Measurements from ENCODE around the gene SLC6A19. TPM values are rescaled to one million over a fixed set of nuclear protein-coding genes. Genes with fewer than 3 reads are reported as not detected.

The SLC6A19 gene
- total RNA-seq, 1 experiment from 2014 or later = not detected

- Histone ChIP-seq H3K4me1 (ENCODE audit: insufficient read depth, low read length) (peaks cover 5% of the 10 kb centered on the region), H2AFZ (ENCODE audit: low read length) (no peak overlapping the region), H3K9me2 (replicated peaks; ENCODE audit: low read length) (no peaks in the 10 kb centered on the region), H3K79me2 (ENCODE audit: low read length) (no peaks in the 10 kb centered on the region), H3K4me2 (ENCODE audit: low read length) (no peak overlapping the region), H3K4me3 (ENCODE audit: low read length) (no peak overlapping the region), H3K36me3 (ENCODE audit: low read depth, low read length) (no peaks in the 10 kb centered on the region), H3K9ac (ENCODE audit: low read length) (no peak overlapping the region), H3F3A (ENCODE audit: low read length, unreplicated experiment) (no peaks in the 10 kb centered on the region), H3K27me3 (ENCODE audit: low read length) (no peaks in the 10 kb centered on the region), H3K9me3 (ENCODE audit: low read length) (no peaks in the 10 kb centered on the region), H4K20me1 (ENCODE audit: low read length) (no peaks in the 10 kb centered on the region), H3K27ac (ENCODE audit: low read length) (no peak overlapping the region)
- BruUV-seq (replicated peaks) = no TSS peak
- ATAC-seq (no peak), DNase-seq (no peak)
- intact Hi-C loops (cut with micrococcal nuclease) = no loop called here
- ChIA-PET POLR2A (ENCODE audit: unreplicated experiment) (no interaction called here), CTCF (no interaction called here)
- no peak for TF ChIP-seq EZH2phosphoT487 (IDR thresholded peaks at IDR 0.05; ENCODE audit: borderline replicate concordance, low read length)
- TF ChIP-seq EZH2 (IDR thresholded peaks at IDR 0.05; ENCODE audit: low read length, unreplicated experiment) = no peak
- TF ChIP-seq, protein P1, sequence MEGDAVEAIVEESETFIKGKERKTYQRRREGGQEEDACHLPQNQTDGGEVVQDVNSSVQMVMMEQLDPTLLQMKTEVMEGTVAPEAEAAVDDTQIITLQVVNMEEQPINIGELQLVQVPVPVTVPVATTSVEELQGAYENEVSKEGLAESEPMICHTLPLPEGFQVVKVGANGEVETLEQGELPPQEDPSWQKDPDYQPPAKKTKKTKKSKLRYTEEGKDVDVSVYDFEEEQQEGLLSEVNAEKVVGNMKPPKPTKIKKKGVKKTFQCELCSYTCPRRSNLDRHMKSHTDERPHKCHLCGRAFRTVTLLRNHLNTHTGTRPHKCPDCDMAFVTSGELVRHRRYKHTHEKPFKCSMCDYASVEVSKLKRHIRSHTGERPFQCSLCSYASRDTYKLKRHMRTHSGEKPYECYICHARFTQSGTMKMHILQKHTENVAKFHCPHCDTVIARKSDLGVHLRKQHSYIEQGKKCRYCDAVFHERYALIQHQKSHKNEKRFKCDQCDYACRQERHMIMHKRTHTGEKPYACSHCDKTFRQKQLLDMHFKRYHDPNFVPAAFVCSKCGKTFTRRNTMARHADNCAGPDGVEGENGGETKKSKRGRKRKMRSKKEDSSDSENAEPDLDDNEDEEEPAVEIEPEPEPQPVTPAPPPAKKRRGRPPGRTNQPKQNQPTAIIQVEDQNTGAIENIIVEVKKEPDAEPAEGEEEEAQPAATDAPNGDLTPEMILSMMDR (conservative IDR thresholded peaks at IDR 0.05; ENCODE audit: low read depth, low read length) = no peak
These were observed 22.6 kb upstream of the SLC6A19 start for GRCh38 chr5:1178529-1179382.

DNA sequence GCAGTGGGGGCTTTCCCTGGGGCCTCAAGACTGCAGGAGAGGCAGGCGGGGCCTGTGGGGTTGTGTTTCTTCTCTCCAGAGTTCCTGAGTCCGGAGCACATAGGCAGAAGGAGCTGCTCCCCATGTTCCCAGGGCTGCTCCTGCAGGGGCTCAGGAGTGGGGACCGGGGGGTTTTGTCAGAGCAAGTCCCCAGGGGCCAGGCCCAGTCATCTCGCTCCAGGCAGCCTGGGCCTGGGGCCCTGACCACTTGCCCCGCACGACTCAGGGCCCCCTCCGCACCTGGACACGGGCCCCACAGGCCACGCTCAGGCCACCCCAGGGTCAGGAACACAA lies 22.0 kb upstream of the SLC6A19 start:
- H3F3A ChIP-seq (ENCODE audit: low read length, unreplicated experiment) = no peaks in the 10 kb centered on the region
- no peaks in the 10 kb centered on the region for H3K9me3 ChIP-seq (ENCODE audit: low read length)
- CTCF ChIA-PET = no interaction called here
- no peak overlapping the region for H3K27ac ChIP-seq (ENCODE audit: low read length)
- TF ChIP-seq, protein P1 (conservative IDR thresholded peaks at IDR 0.05; ENCODE audit: low read depth, low read length) = no peak
- TF ChIP-seq EZH2 (IDR thresholded peaks at IDR 0.05; ENCODE audit: low read length, unreplicated experiment) (no peak), EZH2phosphoT487 (IDR thresholded peaks at IDR 0.05; ENCODE audit: borderline replicate concordance, low read length) (no peak)
- POLR2A ChIA-PET (ENCODE audit: unreplicated experiment) = no interaction called here
- BruUV-seq (replicated peaks) = no TSS peak
- intact Hi-C loops (cut with micrococcal nuclease) = no loop called here
- no peak overlapping the region for H3K4me2 ChIP-seq (ENCODE audit: low read length)
- H3K4me3 ChIP-seq (ENCODE audit: low read length) = no peak overlapping the region
- no peaks in the 10 kb centered on the region for H4K20me1 ChIP-seq (ENCODE audit: low read length)
- no peaks in the 10 kb centered on the region for H3K36me3 ChIP-seq (ENCODE audit: low read depth, low read length)
- no peaks in the 10 kb centered on the region for H3K27me3 ChIP-seq (ENCODE audit: low read length)
- H3K4me1 ChIP-seq (ENCODE audit: insufficient read depth, low read length) = no peaks in the 10 kb centered on the region
- no peaks in the 10 kb centered on the region for H3K9me2 ChIP-seq (replicated peaks; ENCODE audit: low read length)
- no peak overlapping the region for H3K9ac ChIP-seq (ENCODE audit: low read length)
- no peaks in the 10 kb centered on the region for H3K79me2 ChIP-seq (ENCODE audit: low read length)
- ATAC-seq = no peak
- no peak overlapping the region for H2AFZ ChIP-seq (ENCODE audit: low read length)
- no peak for DNase-seq

GRCh38 chr5:1180096-1180495 lies 21.3 kb upstream of the SLC6A19 start:
- no peaks in the 10 kb centered on the region for H3K9me3 ChIP-seq (ENCODE audit: low read length)
- intact Hi-C loops (cut with micrococcal nuclease) = no loop called here
- H3K27ac ChIP-seq (ENCODE audit: low read length) = no peak overlapping the region
- TF ChIP-seq EZH2phosphoT487 (IDR thresholded peaks at IDR 0.05; ENCODE audit: borderline replicate concordance, low read length) (no peak), EZH2 (IDR thresholded peaks at IDR 0.05; ENCODE audit: low read length, unreplicated experiment) (no peak)
- TF ChIP-seq, protein P1 (conservative IDR thresholded peaks at IDR 0.05; ENCODE audit: low read depth, low read length) = no peak
- no peaks in the 10 kb centered on the region for H4K20me1 ChIP-seq (ENCODE audit: low read length)
- H3K79me2 ChIP-seq (ENCODE audit: low read length) = no peaks in the 10 kb centered on the region
- H3F3A ChIP-seq (ENCODE audit: low read length, unreplicated experiment) = no peaks in the 10 kb centered on the region
- no peaks in the 10 kb centered on the region for H3K27me3 ChIP-seq (ENCODE audit: low read length)
- ATAC-seq (no peak), DNase-seq (no peak)
- no peaks in the 10 kb centered on the region for H3K4me1 ChIP-seq (ENCODE audit: insufficient read depth, low read length)
- no peaks in the 10 kb centered on the region for H3K9me2 ChIP-seq (replicated peaks; ENCODE audit: low read length)
- no peaks in the 10 kb centered on the region for H3K36me3 ChIP-seq (ENCODE audit: low read depth, low read length)
- H3K9ac ChIP-seq (ENCODE audit: low read length) = no peak overlapping the region
- no peak overlapping the region for H3K4me2 ChIP-seq (ENCODE audit: low read length)
- H2AFZ ChIP-seq (ENCODE audit: low read length) = no peak overlapping the region
- no TSS peak for BruUV-seq (replicated peaks)
- no peak overlapping the region for H3K4me3 ChIP-seq (ENCODE audit: low read length)
- ChIA-PET POLR2A (ENCODE audit: unreplicated experiment) (no interaction called here), CTCF (no interaction called here)
